ENCODE results near the gene TMPRSS4. TPM values are rescaled to one million over a fixed set of nuclear protein-coding genes. Genes with fewer than 3 reads are reported as not detected.

TMPRSS4 gene
- total RNA-seq, 1 experiment from 2014 or later: 1.5 TPM

- TF ChIP-seq POLR2A (IDR thresholded peaks at IDR 0.05; ENCODE audit: borderline replicate concordance, extremely low read depth, insufficient read depth, insufficient read length) (no peak), YY1 (IDR thresholded peaks at IDR 0.05; ENCODE audit: extremely low read depth, insufficient replicate concordance, low read depth, low read length) (no peak), JUND (IDR thresholded peaks at IDR 0.05) (no peak), SRF (IDR thresholded peaks at IDR 0.05; ENCODE audit: low read depth) (no peak)
These were observed 80.5 kb downstream of the TMPRSS4 start (continued) for GRCh38 chr11:118157186-118157895.

- H3K79me2 ChIP-seq (ENCODE audit: insufficient read depth, low read length): no peaks in the 10 kb centered on the region
- H3K4me3 ChIP-seq (replicated peaks in 1 of 2; ENCODE audit: low read depth in 1 of 2, low read length in 2 of 2): no peak overlapping the region
- no peak overlapping the region for H3K4me2 ChIP-seq (ENCODE audit: low read length)
- intact Hi-C loops (cut with micrococcal nuclease): no loop called here
- no TSS peak for BruUV-seq (replicated peaks)
- ChIA-PET RAD21 (ENCODE audit: low non-redundant PET in 1 of 2, low total read pairs in 2 of 2, uncharacterized antibody in 2 of 2, unreplicated experiment in 2 of 2) (no interaction called here), CTCF (no interaction called here), POLR2A (no interaction called here)
- H3K27me3 ChIP-seq (ENCODE audit: insufficient read depth, low read length): no peaks in the 10 kb centered on the region
- no peak for DNase-seq (ENCODE audit: low read depth, low spot score)
- H3K4me1 ChIP-seq (ENCODE audit: control insufficient read depth in 1 of 2, insufficient read depth in 2 of 2, low read length in 2 of 2): peaks cover 0 to 2% of the 10 kb centered on the region in 2 experiments; a peak in 1 of 4 replicates
- no peak for TF ChIP-seq ZBTB33 (IDR thresholded peaks at IDR 0.05; ENCODE audit: extremely low read depth, insufficient replicate concordance, low read length)
- no peak for TF ChIP-seq MAX (IDR thresholded peaks at IDR 0.05)
- TF ChIP-seq CEBPB (IDR thresholded peaks at IDR 0.05; ENCODE audit: low read depth): no peak
- no peak for TF ChIP-seq CBX3 (IDR thresholded peaks at IDR 0.05; ENCODE audit: low read depth)
- no peak for TF ChIP-seq SP1 (IDR thresholded peaks at IDR 0.05; ENCODE audit: low read depth)
- TF ChIP-seq SIN3A (IDR thresholded peaks at IDR 0.05; ENCODE audit: low read depth): no peak
- no peak for TF ChIP-seq ELF1 (IDR thresholded peaks at IDR 0.05; ENCODE audit: borderline replicate concordance, low read depth)
- no peak overlapping the region for H2AFZ ChIP-seq (ENCODE audit: low read depth, low read length, poor library complexity, severe bottlenecking)
- ATAC-seq: no peak
- no peaks in the 10 kb centered on the region for H3K36me3 ChIP-seq (ENCODE audit: control insufficient read depth in 1 of 2, insufficient read depth in 2 of 2, low read length in 2 of 2)
- H4K20me1 ChIP-seq (ENCODE audit: insufficient read depth): no peaks in the 10 kb centered on the region
- no peak overlapping the region for H3K9ac ChIP-seq (ENCODE audit: low read length)
- no peaks in the 10 kb centered on the region for H3K9me2 ChIP-seq (ENCODE audit: insufficient read depth)
- no peak overlapping the region for H3K27ac ChIP-seq (ENCODE audit: low read depth, low read length)
- H3K9me3 ChIP-seq (ENCODE audit: control insufficient read depth in 1 of 2, insufficient read depth in 1 of 2, low read depth in 1 of 2, low read length in 2 of 2): no peaks in the 10 kb centered on the region
These were observed 84.9 kb downstream of the TMPRSS4 start for GRCh38 chr11:118161786-118162185.

Measured in HCT116 (cell line).